ENCODE results near the gene CPT1A.

- TF ChIP-seq CTCF (IDR thresholded peaks at IDR 0.05) = no peak
- no peak for TF ChIP-seq IRF3 (IDR thresholded peaks at IDR 0.05; ENCODE audit: low read depth, low read length)
- no peak for TF ChIP-seq NRF1 (IDR thresholded peaks at IDR 0.05; ENCODE audit: low read depth, low read length)
- TF ChIP-seq JUND (IDR thresholded peaks at IDR 0.05) = no peak
- no peak for TF ChIP-seq ELF1 (IDR thresholded peaks at IDR 0.05)
- TF ChIP-seq POLR2AphosphoS5 (IDR thresholded peaks at IDR 0.05; ENCODE audit: low read depth, low read length) = no peak
- no peak for TF ChIP-seq GABPA (IDR thresholded peaks at IDR 0.05; ENCODE audit: low read depth)
- no peak for TF ChIP-seq RAD21 (IDR thresholded peaks at IDR 0.05; ENCODE audit: low read length)
- TF ChIP-seq ZBTB33 (IDR thresholded peaks at IDR 0.05; ENCODE audit: borderline replicate concordance, low read depth) = no peak
- no peak for TF ChIP-seq USF1 (IDR thresholded peaks at IDR 0.05; ENCODE audit: borderline replicate concordance, low read depth)
- no peak for TF ChIP-seq TAF1 (IDR thresholded peaks at IDR 0.05; ENCODE audit: borderline replicate concordance, low read depth, low read length)
- no peak for TF ChIP-seq MAX (IDR thresholded peaks at IDR 0.05; ENCODE audit: low read depth)
These were observed 23.5 kb upstream of the CPT1A start for GRCh38 chr11:68865241-68865640.

Data from SK-N-SH (cell line).